CD14-positive monocyte (primary cell): ENCODE measurements around the gene BFAR. TPM values are rescaled to one million over a fixed set of nuclear protein-coding genes. Genes with fewer than 3 reads are reported as not detected.

Experiments used
- DNase-seq, 3 donors: peaks; one replicate each; pipeline ENCODE4 v3.0.0-alpha.2; 2011 to 2022
- H2AFZ ChIP-seq: 2 replicates; pipeline ENCODE4 v1.6.0; 2012; ENCODE audit warnings: mild to moderate bottlenecking, low read depth, low read length, inconsistent platforms; ENCODE audit not compliant: insufficient read depth, poor library complexity, severe bottlenecking
- H3K27ac ChIP-seq, 2 donors: 1 replicate in 1 of 2; 2 replicates in 1 of 2; pipeline ENCODE4 v1.5.1; 2012 to 2013; ENCODE audit warnings: low read length in 2 of 2, control low read depth in 1 of 2, inconsistent platforms in 1 of 2, low read depth in 1 of 2, mild to moderate bottlenecking in 1 of 2
- H3K27me3 ChIP-seq, 2 donors: one replicate each; pipeline versions ENCODE4 v1.6.0 to v1.6.1; 2011 to 2013; ENCODE audit warnings: low read length in 2 of 2; ENCODE audit not compliant: control insufficient read depth in 2 of 2, insufficient read depth in 2 of 2
- H3K36me3 ChIP-seq, 2 donors: replicated peaks in 1 of 2; 1 replicate in 1 of 2; 2 replicates in 1 of 2; pipeline versions ENCODE4 v1.5.1 to v1.6.1; 2012 to 2013; ENCODE audit warnings: low read length in 2 of 2, control low read depth in 1 of 2, inconsistent platforms in 1 of 2, mild to moderate bottlenecking in 1 of 2; ENCODE audit not compliant: insufficient read depth in 2 of 2, control insufficient read depth in 1 of 2
- H3K4me1 ChIP-seq, 2 donors: 1 replicate in 1 of 2; 2 replicates in 1 of 2; pipeline versions ENCODE4 v1.5.1 to v1.6.1; 2012 to 2013; ENCODE audit warnings: low read length in 2 of 2, control low read depth in 1 of 2, inconsistent platforms in 1 of 2, mild to moderate bottlenecking in 1 of 2, moderate library complexity in 1 of 2; ENCODE audit not compliant: insufficient read depth in 2 of 2, control insufficient read depth in 1 of 2
- H3K4me2 ChIP-seq: replicated peaks from 2 replicates; pipeline ENCODE3; 2012; ENCODE audit warnings: low read length, moderate library complexity, mild to moderate bottlenecking; ENCODE audit not compliant: poor library complexity, severe bottlenecking; ENCODE audit errors: extremely low read depth
- H3K4me3 ChIP-seq, 3 experiments: fragments of 200-600 bp in 1 of 3; sonication (generic) in 1 of 3; replicated peaks in 1 of 3; 1 replicate in 2 of 3; 2 replicates in 1 of 3; pipeline ENCODE4 v1.5.1; 2011 to 2013; ENCODE audit warnings: low read length in 3 of 3, mild to moderate bottlenecking in 3 of 3, control low read depth in 2 of 3, low read depth in 2 of 3, inconsistent platforms in 1 of 3, moderate library complexity in 1 of 3
- H3K79me2 ChIP-seq: 2 replicates; pipeline ENCODE4 v1.6.0; 2012; ENCODE audit warnings: mild to moderate bottlenecking, control low read depth, inconsistent platforms, low read length, moderate library complexity; ENCODE audit not compliant: insufficient read depth
- H3K9ac ChIP-seq: 2 replicates; pipeline ENCODE4 v1.6.0; 2017; ENCODE audit warnings: low read length, mild to moderate bottlenecking; ENCODE audit not compliant: insufficient read depth, poor library complexity, severe bottlenecking
- H3K9me3 ChIP-seq, 2 donors: replicated peaks in 1 of 2; 1 replicate in 1 of 2; 2 replicates in 1 of 2; pipeline versions ENCODE4 v1.5.1 to v1.6.1; 2012 to 2013; ENCODE audit warnings: low read length in 2 of 2, control low read depth in 1 of 2; ENCODE audit not compliant: control insufficient read depth in 1 of 2, insufficient read depth in 1 of 2
- H4K20me1 ChIP-seq: 2 replicates; pipeline ENCODE4 v1.6.0; 2012; ENCODE audit warnings: mild to moderate bottlenecking, low read length, control low read depth, moderate library complexity; ENCODE audit not compliant: insufficient read depth
- H3K27ac Mint-ChIP-seq, 7 donors: one replicate each; pipeline ENCODE4 v1.8.0; 2020; ENCODE audit warnings: mild to moderate bottlenecking in 7 of 7, mixed read lengths in 7 of 7, moderate library complexity in 6 of 7, inconsistent platforms in 2 of 7
- H3K27me3 Mint-ChIP-seq, 3 donors: one replicate each; pipeline ENCODE4 v1.8.0; 2021 to 2022; ENCODE audit warnings: low read depth in 3 of 3, mild to moderate bottlenecking in 3 of 3, mixed read lengths in 3 of 3, moderate library complexity in 3 of 3, inconsistent platforms in 1 of 3
- H3K36me3 Mint-ChIP-seq, 2 donors: one replicate each; pipeline ENCODE4 v1.8.0; 2020; ENCODE audit warnings: mixed read lengths in 2 of 2, inconsistent platforms in 1 of 2, mild to moderate bottlenecking in 1 of 2
- H3K4me1 Mint-ChIP-seq: one replicate; pipeline ENCODE4 v1.8.0; 2020; ENCODE audit warnings: mild to moderate bottlenecking, mixed read lengths
- H3K4me3 Mint-ChIP-seq, 2 donors: one replicate each; pipeline ENCODE4 v1.8.0; 2020; ENCODE audit warnings: mild to moderate bottlenecking in 2 of 2, mixed read lengths in 2 of 2, moderate library complexity in 1 of 2
- H3K9me3 Mint-ChIP-seq, 7 donors: one replicate each; pipeline ENCODE4 v1.8.0; 2020 to 2022; ENCODE audit warnings: mixed read lengths in 7 of 7, mild to moderate bottlenecking in 6 of 7, moderate library complexity in 6 of 7, inconsistent platforms in 2 of 7
- CTCF ChIP-seq: fragments of 200-600 bp; IDR thresholded peaks from one replicate; pipeline ENCODE4 v1.8.0; 2022; ENCODE audit warnings: antibody characterized with exemption, mild to moderate bottlenecking
- WGBS: methylation state at CpG from one replicate; pipeline ENCODE4 v1.1.5; 2013; ENCODE audit warnings: missing lambda C conversion rate; ENCODE audit not compliant: insufficient coverage; 5-methylcytosine and 5-hydroxymethylcytosine counted together
- intact Hi-C, 2 donors: fragments of 100-400 bp; cut with micrococcal nuclease; formaldehyde crosslinking; loops; one replicate each; pipeline versions ENCODE4 v1.15.0 to v1.15.1; 2023
- polyA plus RNA-seq, 3 donors: library from polyadenylated mRNA; depleted of rRNA in 1 of 3; unstranded in 2 of 3; stranded (reverse) in 1 of 3; fragments of 300-500 nt in 2 of 3; fragments of >200 nt in 1 of 3; fragmentation: Illumina TruSeq in 2 of 3; gene quantifications; 1 replicate in 2 of 3; 2 replicates in 1 of 3; pipeline ENCODE4 v1.2.3, GENCODE V29; 2012 to 2021

Gene BFAR
- polyA plus RNA-seq, 3 donors, result 27.5 to 36.0 (median 28.6) TPM

GRCh38 chr16:14613991-14614390 lies 18.8 kb upstream of the BFAR start:
- H3K9ac ChIP-seq, result no peak overlapping the region
- H3K27me3 ChIP-seq, result no peaks in the 10 kb centered on the region
- no peak overlapping the region for H3K4me3 ChIP-seq
- peak overlapping the region in 1 of 7 donors; percentile 42 for H3K27ac Mint-ChIP-seq
- H3K9me3 Mint-ChIP-seq, result no peaks in the 10 kb centered on the region
- no peak overlapping the region for H2AFZ ChIP-seq
- H4K20me1 ChIP-seq, result no peaks in the 10 kb centered on the region
- H3K27me3 Mint-ChIP-seq, result no peaks in the 10 kb centered on the region
- H3K9me3 ChIP-seq, result no peaks in the 10 kb centered on the region
- no peak for DNase-seq
- TF ChIP-seq CTCF, result no peak
- intact Hi-C loops, result no loop called here
- peaks cover 67 to 96% of the 10 kb centered on the region in 2 donors for H3K36me3 Mint-ChIP-seq
- 100% methylated on average over 2 of the region's 4 CpGs for WGBS
- H3K4me2 ChIP-seq, result no peak overlapping the region
- no peak overlapping the region for H3K4me3 Mint-ChIP-seq
- no peaks in the 10 kb centered on the region for H3K4me1 Mint-ChIP-seq
- H3K36me3 ChIP-seq, result peaks cover 74 to 96% of the 10 kb centered on the region in 2 donors
- H3K79me2 ChIP-seq, result no peaks in the 10 kb centered on the region
- no peaks in the 10 kb centered on the region for H3K4me1 ChIP-seq
- H3K27ac ChIP-seq, result no peak overlapping the region

GRCh38 chr16:14616280-14616679 lies 16.5 kb upstream of the BFAR start:
- H4K20me1 ChIP-seq, result no peaks in the 10 kb centered on the region
- no peaks in the 10 kb centered on the region for H3K4me1 ChIP-seq
- H3K27me3 Mint-ChIP-seq, result peaks cover 0 to 2% (median 0%) of the 10 kb centered on the region in 3 donors
- no peak overlapping the region for H3K27ac ChIP-seq
- no peaks in the 10 kb centered on the region for H3K27me3 ChIP-seq
- 80% methylated on average over 1 of the region's 4 CpGs for WGBS
- H3K4me3 Mint-ChIP-seq, result no peak overlapping the region
- H2AFZ ChIP-seq, result no peak overlapping the region
- H3K79me2 ChIP-seq, result no peaks in the 10 kb centered on the region
- H3K9me3 ChIP-seq, result no peaks in the 10 kb centered on the region
- H3K4me1 Mint-ChIP-seq, result no peaks in the 10 kb centered on the region
- no peak for DNase-seq
- H3K9me3 Mint-ChIP-seq, result no peaks in the 10 kb centered on the region
- peak overlapping the region in 1 of 7 donors; percentile 63 for H3K27ac Mint-ChIP-seq
- H3K36me3 ChIP-seq, result peaks cover 60 to 88% of the 10 kb centered on the region in 2 donors
- H3K4me2 ChIP-seq, result no peak overlapping the region
- peaks cover 64 to 84% of the 10 kb centered on the region in 2 donors for H3K36me3 Mint-ChIP-seq
- H3K9ac ChIP-seq, result no peak overlapping the region
- TF ChIP-seq CTCF, result no peak
- no peak overlapping the region for H3K4me3 ChIP-seq
- intact Hi-C loops, result no loop called here
